ENCODE measurements around the gene SORCS2. TPM values are rescaled to one million over a fixed set of nuclear protein-coding genes. Genes with fewer than 3 reads are reported as not detected.

The SORCS2 gene
- total RNA-seq, 4 donors from 2014 or later, result 0.53 to 9.9 (median 0.90) TPM

GRCh38 chr4:7313991-7314390 is 121.7 kb downstream of the SORCS2 start:
- Histone ChIP-seq H3K36me3 (no peaks in the 10 kb centered on the region), H3K27ac (peak overlapping the region in 3 of 4 donors; percentile 22 to 55 (median 31)), H3K4me1 (no peaks in the 10 kb centered on the region), H3K27me3 (no peaks in the 10 kb centered on the region), H3K9me3 (no peaks in the 10 kb centered on the region), H3K4me3 (no peak overlapping the region)
- TF ChIP-seq CTCF (IDR thresholded peaks at IDR 0.05) (no peak), POLR2A (IDR thresholded peaks at IDR 0.05) (no peak)
- DNase-seq, result no peak

- no peak for DNase-seq
- H3K9me3 ChIP-seq, result peaks cover 0 to 4% (median 0%) of the 10 kb centered on the region in 4 donors
- no peak for TF ChIP-seq CTCF (IDR thresholded peaks at IDR 0.05)
- TF ChIP-seq POLR2A (IDR thresholded peaks at IDR 0.05), result no peak
- H3K27ac ChIP-seq, result no peak overlapping the region
- no peaks in the 10 kb centered on the region for H3K36me3 ChIP-seq
- no peaks in the 10 kb centered on the region for H3K27me3 ChIP-seq
- H3K4me3 ChIP-seq, result no peak overlapping the region
- no peaks in the 10 kb centered on the region for H3K4me1 ChIP-seq
Observed at GRCh38 chr4:7315286-7315685, 122.9 kb downstream of the SORCS2 start.

- H3K4me1 ChIP-seq, result no peaks in the 10 kb centered on the region
- H3K36me3 ChIP-seq, result no peaks in the 10 kb centered on the region
- H3K4me3 ChIP-seq, result no peak overlapping the region
- no peak for DNase-seq
- H3K27me3 ChIP-seq, result no peaks in the 10 kb centered on the region
- H3K9me3 ChIP-seq, result peaks cover 0 to 4% (median 0%) of the 10 kb centered on the region in 4 donors
- H3K27ac ChIP-seq, result no peak overlapping the region
- no peak for TF ChIP-seq POLR2A (IDR thresholded peaks at IDR 0.05)
- no peak for TF ChIP-seq CTCF (IDR thresholded peaks at IDR 0.05)
Observed at GRCh38 chr4:7315935-7316334, 123.6 kb downstream of the SORCS2 start.

GRCh38 chr4:7319024-7319423 is 126.7 kb downstream of the SORCS2 start:
- no peak overlapping the region for H3K4me3 ChIP-seq
- no peaks in the 10 kb centered on the region for H3K4me1 ChIP-seq
- no peaks in the 10 kb centered on the region for H3K36me3 ChIP-seq
- H3K27ac ChIP-seq, result no peak overlapping the region
- no peak for TF ChIP-seq CTCF (IDR thresholded peaks at IDR 0.05)
- DNase-seq, result no peak
- no peaks in the 10 kb centered on the region for H3K27me3 ChIP-seq
- H3K9me3 ChIP-seq, result peaks cover 0 to 4% (median 0%) of the 10 kb centered on the region in 4 donors

- DNase-seq, result no peak
Observed at GRCh38 chr4:7320206-7320797, 128.0 kb downstream of the SORCS2 start.

More at GRCh38 chr4:7320206-7320797, 128.0 kb downstream of the SORCS2 start:
- Histone ChIP-seq H3K4me1 (no peaks in the 10 kb centered on the region), H3K4me3 (no peak overlapping the region), H3K9me3 (peaks cover 0 to 4% (median 0%) of the 10 kb centered on the region in 4 donors), H3K36me3 (no peaks in the 10 kb centered on the region), H3K27me3 (no peaks in the 10 kb centered on the region), H3K27ac (no peak overlapping the region)
- TF ChIP-seq CTCF (IDR thresholded peaks at IDR 0.05) (no peak), POLR2A (IDR thresholded peaks at IDR 0.05) (no peak)

Measured in Peyer's patch (tissue), 4 donors.